Muscle of arm (tissue), 12 donors: Measurements from ENCODE around the gene F2. TPM values are rescaled to one million over a fixed set of nuclear protein-coding genes. Genes with fewer than 3 reads are reported as not detected.
"Not testable (repeated sequence)": the region's sequence is repeated elsewhere in the genome, so short reads cannot be mapped to it uniquely, and the experiment has no call there.

Source experiments
- DNase-seq: peaks from one replicate; pipeline ENCODE4 v3.0.0-alpha.2; 2013
- polyA plus RNA-seq, 12 donors: library from polyadenylated mRNA; unstranded; fragments of 120-200 nt; gene quantifications; one replicate each; pipeline ENCODE4 v1.2.1, GENCODE V29; 2013; ENCODE audit not compliant: insufficient read length in 12 of 12

F2 gene
- polyA plus RNA-seq, 12 donors = 0.09 to 3.3 (median 0.28) TPM; not detected in 5

DNA sequence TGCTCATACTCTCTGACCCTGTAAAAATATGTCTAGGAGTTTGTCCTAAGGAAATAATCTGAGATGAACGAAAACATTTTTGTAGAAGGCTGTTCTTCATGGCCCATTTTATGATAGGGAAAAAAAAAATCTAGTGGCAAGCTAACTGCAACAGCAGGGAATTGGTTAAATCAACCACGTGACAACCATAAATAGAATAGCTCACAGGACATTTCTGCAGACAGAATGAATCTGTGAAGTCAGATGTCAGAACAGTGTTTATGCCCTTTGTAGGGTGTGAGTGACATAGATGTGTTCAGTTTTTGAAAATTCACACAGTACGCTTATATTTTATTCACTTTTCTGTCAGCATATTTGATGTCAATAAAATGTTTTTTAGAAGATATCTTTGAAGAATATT, 34.6 kb upstream of the F2 start:
- no peak for DNase-seq

- no peak for DNase-seq
Observed at GRCh38 chr11:46686886-46687795, 31.9 kb upstream of the F2 start.

DNA sequence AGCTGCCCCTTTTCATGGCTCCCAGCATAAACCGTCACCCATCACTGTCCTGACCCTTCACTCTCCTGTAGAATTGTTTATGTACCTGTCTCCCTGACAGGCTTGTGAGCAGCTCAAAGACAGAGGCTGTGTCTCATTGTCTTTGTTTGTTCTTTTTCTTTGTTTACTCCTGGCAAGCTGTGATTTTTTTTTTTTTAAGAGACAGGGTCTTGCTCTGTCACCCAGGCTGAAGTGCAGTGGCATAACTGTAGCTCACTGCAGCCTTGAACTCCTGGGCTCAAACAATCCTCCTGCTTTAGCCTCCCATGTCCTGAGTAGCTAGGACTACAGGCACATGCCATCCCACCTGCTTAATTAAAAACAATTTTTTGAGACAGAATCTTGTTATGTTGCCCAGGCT, 28.3 kb upstream of the F2 start:
- DNase-seq = no peak

- DNase-seq = no peak
Observed at GRCh38 chr11:46692450-46692849, 26.6 kb upstream of the F2 start.

GRCh38 chr11:46693597-46694012, 25.4 kb upstream of the F2 start:
- DNase-seq = no peak

- DNase-seq = no peak
Observed at GRCh38 chr11:46694072-46694471, 24.9 kb upstream of the F2 start.

GRCh38 chr11:46694607-46695006, 24.4 kb upstream of the F2 start:
- DNase-seq = no peak

DNA sequence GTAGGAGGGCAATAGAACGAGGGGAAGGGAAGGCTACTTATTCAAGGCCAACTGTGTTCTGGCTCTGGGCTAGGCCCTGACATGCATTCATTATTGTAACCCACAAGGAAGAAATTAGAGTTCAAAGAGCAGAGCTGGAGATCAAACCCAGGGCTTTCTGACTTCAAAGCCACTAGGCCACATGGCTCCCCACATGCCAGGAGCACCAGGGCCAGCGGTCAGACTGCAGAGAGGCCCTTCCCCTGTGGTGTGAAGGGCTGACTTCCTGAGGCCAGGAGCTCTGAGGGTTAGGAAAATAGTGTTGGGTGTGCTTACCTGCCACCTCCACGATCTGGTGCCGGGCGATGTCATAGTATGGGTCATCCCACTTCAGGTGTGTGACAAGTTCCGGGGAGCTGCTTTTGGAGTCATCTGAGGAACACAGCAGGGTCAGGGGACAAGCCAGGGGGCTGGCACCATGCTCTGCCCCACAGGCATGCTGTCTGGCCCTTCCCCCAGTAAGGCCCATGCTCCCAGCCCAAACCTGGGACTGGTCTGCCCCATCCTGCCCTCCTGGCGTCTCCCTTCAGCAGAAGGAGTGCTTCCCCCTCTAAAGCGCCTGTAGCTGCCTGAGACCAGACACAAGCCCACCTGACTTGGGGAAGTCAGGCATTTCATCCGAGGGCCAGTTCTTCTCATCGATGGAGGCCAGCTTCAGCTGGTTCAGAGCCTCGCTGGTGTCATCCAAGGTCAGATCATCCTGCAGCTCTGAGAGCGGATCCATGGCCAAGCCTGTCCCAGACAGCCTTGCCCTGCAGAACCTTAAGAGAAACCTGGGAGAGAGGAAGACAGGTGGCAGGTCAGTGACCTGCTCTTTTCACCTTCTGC, 23.4 kb upstream of the F2 start:
- DNase-seq = no peak

DNA sequence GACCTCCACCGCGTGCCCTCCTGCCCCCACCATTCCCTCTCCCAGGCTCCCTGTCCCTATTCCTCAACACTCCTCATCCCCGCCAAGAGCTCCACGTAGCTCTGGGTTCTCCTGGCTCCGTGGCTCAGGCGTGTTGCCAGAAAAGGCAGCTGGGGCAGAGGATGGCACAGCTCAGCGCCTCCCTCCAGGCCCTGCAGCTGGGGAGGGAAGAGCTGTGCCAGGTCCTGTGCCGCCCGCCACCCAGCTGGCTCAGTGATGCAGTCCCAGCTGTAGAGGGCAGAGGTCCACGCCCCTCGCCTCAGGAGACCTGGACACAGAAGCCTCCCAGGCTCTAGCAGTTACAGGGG, 22.8 kb upstream of the F2 start:
- DNase-seq = peak; percentile 58

- no peak for DNase-seq
Observed at GRCh38 chr11:46697303-46697702, 21.7 kb upstream of the F2 start.

- no peak for DNase-seq
Observed at GRCh38 chr11:46697723-46698122, 21.3 kb upstream of the F2 start.

- no peak for DNase-seq
Observed at GRCh38 chr11:46698597-46698996, 20.4 kb upstream of the F2 start.

- peak; percentile 99 for DNase-seq
Observed at GRCh38 chr11:46700241-46701077, 18.6 kb upstream of the F2 start, which contains the start of the genes ARHGAP1 and ZNF408. TSS of gene ARHGAP1 (minus strand) at chr11:46700619. CDS start at chr11:46696107, 4,512 bp downstream. TSS of gene ZNF408 (plus strand) at chr11:46701031. CDS start at chr11:46701048, 17 bp downstream.

DNA sequence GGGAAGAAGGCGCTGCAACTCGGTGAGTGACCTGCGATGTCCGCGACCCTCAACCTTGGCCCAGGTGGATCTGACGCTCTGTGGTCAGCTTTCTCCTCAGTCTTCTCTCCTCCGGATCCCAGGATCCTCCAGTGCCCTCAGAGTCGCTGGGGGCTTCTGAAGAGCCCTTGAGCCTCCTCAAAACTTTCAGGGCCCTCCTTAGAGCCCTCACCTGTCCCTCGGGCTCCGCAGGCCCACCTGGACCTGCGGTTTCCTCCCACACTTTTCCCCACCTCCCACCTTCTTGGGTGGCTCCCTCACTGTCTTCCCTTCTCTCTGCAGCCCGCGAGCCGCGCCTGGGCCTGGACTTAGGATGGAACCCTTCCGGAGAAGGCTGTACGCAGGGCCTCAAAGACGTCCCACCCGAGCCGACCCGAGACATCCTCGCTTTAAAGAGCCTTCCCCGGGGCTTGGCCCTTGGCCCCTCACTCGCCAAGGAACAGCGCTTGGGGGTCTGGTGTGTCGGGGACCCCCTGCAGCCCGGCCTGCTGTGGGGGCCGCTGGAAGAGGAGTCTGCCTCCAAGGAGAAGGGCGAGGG, 17.8 kb upstream of the F2 start:
- DNase-seq = no peak

GRCh38 chr11:46705070-46705688, 13.8 kb upstream of the F2 start:
- no peak for DNase-seq

GRCh38 chr11:46706886-46707285, 12.1 kb upstream of the F2 start:
- no peak for DNase-seq

DNA sequence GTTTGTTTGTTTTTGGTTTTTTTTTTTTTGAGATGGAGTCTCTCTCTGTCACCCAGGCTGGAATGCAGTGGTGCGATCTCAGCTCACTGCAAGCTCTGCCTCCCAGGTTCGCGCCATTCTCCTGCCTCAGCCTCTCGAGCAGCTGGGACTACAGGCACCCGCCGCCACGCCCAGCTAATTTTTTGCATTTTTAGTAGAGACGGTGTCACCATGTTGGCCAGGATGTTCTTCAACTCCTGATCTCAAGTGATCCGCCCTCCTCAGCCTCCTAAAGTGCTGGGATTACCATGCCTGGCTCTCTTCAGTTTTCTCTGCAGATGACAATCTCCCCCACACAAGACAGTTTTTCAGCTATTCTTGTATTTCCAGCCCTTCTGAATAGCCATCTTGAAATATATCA, 9.7 kb upstream of the F2 start:
- not testable (repeated sequence) for DNase-seq

DNA sequence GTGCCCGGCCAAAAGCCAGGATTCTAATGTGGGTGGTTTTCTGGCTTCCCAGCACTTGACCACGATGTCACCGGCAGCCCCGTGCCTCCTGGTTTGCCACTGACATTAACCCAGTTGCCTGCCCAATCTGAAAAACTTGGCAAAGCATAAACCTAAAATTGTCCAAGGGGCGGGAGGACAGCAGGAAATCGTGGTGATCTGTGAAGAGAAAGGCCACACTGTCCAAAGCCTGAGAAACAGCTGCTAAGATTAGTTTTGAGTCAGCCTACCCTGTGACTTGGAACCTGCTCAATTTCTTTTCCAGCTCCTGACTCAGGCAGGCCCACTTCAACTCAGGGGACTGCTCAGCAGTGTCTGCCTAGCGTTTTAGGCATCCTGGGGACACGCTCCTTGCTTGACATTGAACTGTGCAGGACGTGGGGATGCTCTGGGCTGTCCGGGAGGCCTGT, 8.2 kb upstream of the F2 start:
- DNase-seq = peak; percentile 74

GRCh38 chr11:46711303-46711702, 7.7 kb upstream of the F2 start:
- peak; percentile 4 for DNase-seq

DNA sequence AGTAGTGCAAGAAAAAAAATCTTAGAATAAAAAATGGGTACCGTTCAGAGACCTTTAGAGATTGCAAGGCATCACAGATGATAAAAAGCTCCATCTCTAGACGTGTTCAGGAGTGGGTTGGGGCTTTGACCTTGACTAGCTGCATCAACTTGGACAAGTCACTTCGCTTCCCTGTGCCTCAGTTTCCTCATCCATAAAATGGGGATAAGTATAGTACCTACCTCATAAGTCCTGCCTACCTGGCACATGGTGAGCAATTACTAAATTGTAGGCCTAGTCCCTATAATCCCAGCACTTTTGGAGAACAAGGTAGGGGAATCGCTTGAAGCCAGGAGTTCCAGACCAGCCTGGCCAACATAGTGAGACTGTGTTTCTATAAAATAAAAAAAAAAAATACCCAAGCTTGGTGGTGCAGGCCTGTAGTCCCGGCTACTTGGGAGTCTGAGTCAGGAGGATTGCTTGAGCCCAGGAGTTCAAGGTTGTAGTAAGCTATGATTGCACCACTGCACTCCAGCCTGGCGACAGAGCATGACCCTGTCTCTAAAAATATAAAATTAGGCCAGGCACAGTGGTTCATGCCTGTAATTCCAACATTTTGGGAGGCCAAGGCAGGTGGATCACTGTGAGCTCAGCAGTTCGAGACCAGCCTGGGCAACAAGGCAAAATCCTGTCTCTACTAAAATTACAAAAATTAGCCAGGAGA, 6.0 kb upstream of the F2 start:
- DNase-seq = no peak
